ENCODE measurements around the gene BHLHA9.

Gene BHLHA9

DNA sequence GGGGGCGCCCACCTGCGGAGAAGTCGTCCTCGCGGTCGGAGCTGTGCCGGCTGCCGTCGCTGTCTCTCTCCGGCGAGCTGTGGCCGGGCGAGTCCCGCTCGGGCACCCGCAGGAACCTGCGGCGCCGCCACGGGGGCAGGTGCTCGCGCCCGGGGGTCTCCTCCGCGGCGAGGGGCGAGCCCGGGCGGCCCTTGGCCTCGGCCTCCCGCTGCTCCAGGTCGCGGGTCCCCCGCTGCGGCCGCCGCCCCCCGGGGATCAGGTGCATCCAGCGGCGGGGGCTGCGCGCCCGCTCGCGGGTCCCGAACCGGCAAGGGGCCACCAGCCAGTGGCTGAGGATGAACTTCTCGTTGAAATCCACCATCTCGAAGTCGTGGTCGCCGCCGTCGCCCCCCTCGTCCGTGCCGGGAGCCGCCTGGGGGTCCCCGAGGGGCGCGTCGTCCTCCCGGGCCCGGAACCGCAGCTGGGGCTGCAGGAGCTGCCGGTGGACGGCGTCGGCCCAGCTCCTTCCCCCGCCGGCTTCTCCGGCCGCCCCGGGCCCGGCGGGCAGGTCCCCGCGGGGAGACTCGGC, 41.4 kb upstream of the BHLHA9 start:
- WGBS (ENCODE audit: extremely low coverage, insufficient coverage, insufficient read length): no CpG with 5 or more reads among the region's 79 CpGs
- DNase-seq: no peak
- no peak overlapping the region for H2BK120ac ChIP-seq (ENCODE audit: insufficient read depth, low read length, poor library complexity)
- H3K79me1 ChIP-seq (ENCODE audit: low read length): no peaks in the 10 kb centered on the region
- H2BK12ac ChIP-seq (ENCODE audit: low read length): no peak overlapping the region
- H3K4ac ChIP-seq (ENCODE audit: low read depth, low read length): no peak overlapping the region
- H3K9ac ChIP-seq (ENCODE audit: low read length): no peak overlapping the region
- H3K14ac ChIP-seq (ENCODE audit: low read length): no peak overlapping the region
- no peak overlapping the region for H2AFZ ChIP-seq (ENCODE audit: insufficient read depth, low read length, poor library complexity)
- no peak overlapping the region for H4K12ac ChIP-seq (ENCODE audit: low read depth, low read length)
- no peak overlapping the region for H3K27ac ChIP-seq (ENCODE audit: low read depth, low read length)
- no peaks in the 10 kb centered on the region for H3K36me3 ChIP-seq (ENCODE audit: control insufficient read depth in 1 of 2, insufficient read depth in 2 of 2, low read length in 2 of 2)
- peak overlapping the region; percentile 63 for H3K4me2 ChIP-seq (ENCODE audit: low read length)
- H3K9me3 ChIP-seq (ENCODE audit: insufficient read depth, low read depth, low read length): peaks cover 13% of the 10 kb centered on the region
- H3K23ac ChIP-seq (ENCODE audit: low read length): no peak overlapping the region
- H3K4me1 ChIP-seq (ENCODE audit: control insufficient read depth in 1 of 2, insufficient read depth in 2 of 2, low read length in 2 of 2): peaks cover under 1 to 3% of the 10 kb centered on the region in 2 experiments
- no peak overlapping the region for H2BK5ac ChIP-seq (ENCODE audit: low read depth, low read length, poor library complexity)
- H3K79me2 ChIP-seq (ENCODE audit: control insufficient read depth, insufficient read depth, low read length, poor library complexity): no peaks in the 10 kb centered on the region
- H4K91ac ChIP-seq (ENCODE audit: low read depth, low read length): no peak overlapping the region
- H2AK5ac ChIP-seq (ENCODE audit: low read length): no peak overlapping the region
- peaks cover 34% of the 10 kb centered on the region for H3K27me3 ChIP-seq (ENCODE audit: insufficient read depth, low read length)
- H3K18ac ChIP-seq (ENCODE audit: low read length): no peak overlapping the region
- no peak overlapping the region for H4K8ac ChIP-seq (ENCODE audit: low read depth, low read length)
- no peak overlapping the region for H3K4me3 ChIP-seq (ENCODE audit: low read depth, low read length)

DNA sequence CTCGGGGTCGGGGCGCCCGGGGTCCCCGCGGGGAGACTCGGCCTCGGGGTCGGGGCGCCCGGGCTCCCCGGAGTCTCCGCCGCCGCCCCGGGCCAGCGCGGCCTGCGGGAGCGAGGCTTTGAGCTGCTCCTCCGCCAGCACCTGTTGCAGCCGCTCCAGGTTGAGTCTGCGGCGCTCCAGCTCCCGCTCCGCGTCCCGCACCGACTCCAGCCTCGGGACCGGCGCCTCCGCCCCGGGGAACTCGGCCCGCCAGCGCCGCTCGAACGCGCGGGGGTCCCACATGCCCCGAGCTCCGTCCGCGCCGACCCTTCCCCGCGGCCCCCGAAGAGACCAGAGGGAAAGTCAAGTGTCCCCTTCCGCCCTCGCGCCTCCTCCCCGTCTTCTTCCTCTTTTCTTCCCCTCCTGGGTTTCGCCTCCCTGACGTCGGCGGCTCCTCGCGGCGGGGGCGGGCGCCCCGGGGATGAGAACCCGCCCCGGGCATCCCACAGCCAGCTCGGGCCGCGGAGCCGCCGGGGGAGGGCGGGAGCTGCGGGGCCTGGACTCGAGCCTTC, 40.8 kb upstream of the BHLHA9 start:
- WGBS (ENCODE audit: extremely low coverage, insufficient coverage, insufficient read length): no CpG with 5 or more reads among the region's 74 CpGs
- Histone ChIP-seq H3K18ac (ENCODE audit: low read length) (no peak overlapping the region), H4K8ac (ENCODE audit: low read depth, low read length) (no peak overlapping the region)

DNA sequence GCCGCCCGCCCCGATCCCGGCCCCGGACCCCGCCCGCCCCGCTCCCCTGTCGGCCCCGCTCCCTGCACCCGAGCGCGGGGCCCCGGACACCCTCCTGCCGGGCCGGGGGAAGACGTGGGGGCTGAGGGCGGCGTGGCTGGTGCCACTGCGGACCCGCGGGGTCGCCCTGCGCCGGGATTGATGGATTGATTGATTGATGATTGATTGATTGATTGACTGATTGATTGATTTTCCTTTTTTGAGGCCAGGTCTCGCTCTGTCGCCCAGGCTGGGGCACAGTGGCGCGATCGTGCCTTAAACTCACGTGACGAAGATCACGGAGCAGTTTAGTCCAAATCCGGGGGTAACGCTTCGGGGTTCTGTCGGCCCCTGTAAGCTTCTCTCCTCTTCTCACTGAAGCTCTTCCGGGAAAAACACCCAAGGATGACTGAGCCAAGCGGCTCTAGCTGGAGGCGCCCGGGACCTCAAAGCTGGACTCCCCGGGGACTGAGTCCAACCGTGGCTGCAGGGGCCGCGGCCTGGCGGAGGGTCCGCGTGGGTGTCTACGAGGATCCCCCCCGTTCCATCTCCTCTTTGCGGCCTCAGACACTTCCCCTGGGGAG, 40.2 kb upstream of the BHLHA9 start:
- H3K4me3 ChIP-seq (ENCODE audit: low read depth, low read length): no peak overlapping the region
- H2AK5ac ChIP-seq (ENCODE audit: low read length): no peak overlapping the region
- no peak overlapping the region for H2BK5ac ChIP-seq (ENCODE audit: low read depth, low read length, poor library complexity)
- no peak overlapping the region for H2AFZ ChIP-seq (ENCODE audit: insufficient read depth, low read length, poor library complexity)
- no peak overlapping the region for H4K12ac ChIP-seq (ENCODE audit: low read depth, low read length)
- H3K36me3 ChIP-seq (ENCODE audit: control insufficient read depth in 1 of 2, insufficient read depth in 2 of 2, low read length in 2 of 2): no peaks in the 10 kb centered on the region
- WGBS (ENCODE audit: extremely low coverage, insufficient coverage, insufficient read length): no CpG with 5 or more reads among the region's 51 CpGs
- peaks cover 0 to 2% of the 10 kb centered on the region in 2 experiments for H3K4me1 ChIP-seq (ENCODE audit: control insufficient read depth in 1 of 2, insufficient read depth in 2 of 2, low read length in 2 of 2)
- H3K27ac ChIP-seq (ENCODE audit: low read depth, low read length): no peak overlapping the region
- no peak for DNase-seq
- H3K9me3 ChIP-seq (ENCODE audit: insufficient read depth, low read depth, low read length): peaks cover 13% of the 10 kb centered on the region
- no peak overlapping the region for H2BK12ac ChIP-seq (ENCODE audit: low read length)
- peaks cover 34% of the 10 kb centered on the region for H3K27me3 ChIP-seq (ENCODE audit: insufficient read depth, low read length)
- H3K4ac ChIP-seq (ENCODE audit: low read depth, low read length): no peak overlapping the region
- H3K23ac ChIP-seq (ENCODE audit: low read length): no peak overlapping the region
- no peaks in the 10 kb centered on the region for H3K79me2 ChIP-seq (ENCODE audit: control insufficient read depth, insufficient read depth, low read length, poor library complexity)
- no peak overlapping the region for H2BK120ac ChIP-seq (ENCODE audit: insufficient read depth, low read length, poor library complexity)
- no peak overlapping the region for H3K9ac ChIP-seq (ENCODE audit: low read length)
- no peak overlapping the region for H3K18ac ChIP-seq (ENCODE audit: low read length)
- no peak overlapping the region for H4K8ac ChIP-seq (ENCODE audit: low read depth, low read length)
- no peak overlapping the region for H4K91ac ChIP-seq (ENCODE audit: low read depth, low read length)
- H3K4me2 ChIP-seq (ENCODE audit: low read length): no peak overlapping the region
- no peak overlapping the region for H3K14ac ChIP-seq (ENCODE audit: low read length)
- no peaks in the 10 kb centered on the region for H3K79me1 ChIP-seq (ENCODE audit: low read length)

More for the DNA sequence above, 40.8 kb upstream of the BHLHA9 start:
- Histone ChIP-seq H3K79me1 (ENCODE audit: low read length) (no peaks in the 10 kb centered on the region), H3K9me3 (ENCODE audit: insufficient read depth, low read depth, low read length) (peaks cover 13% of the 10 kb centered on the region), H3K4me3 (ENCODE audit: low read depth, low read length) (no peak overlapping the region), H2AFZ (ENCODE audit: insufficient read depth, low read length, poor library complexity) (no peak overlapping the region), H4K12ac (ENCODE audit: low read depth, low read length) (no peak overlapping the region), H3K9ac (ENCODE audit: low read length) (no peak overlapping the region), H3K36me3 (ENCODE audit: control insufficient read depth in 1 of 2, insufficient read depth in 2 of 2, low read length in 2 of 2) (no peaks in the 10 kb centered on the region), H3K79me2 (ENCODE audit: control insufficient read depth, insufficient read depth, low read length, poor library complexity) (no peaks in the 10 kb centered on the region), H2BK12ac (ENCODE audit: low read length) (no peak overlapping the region), H3K4me2 (ENCODE audit: low read length) (peak overlapping the region; percentile 63), H2AK5ac (ENCODE audit: low read length) (no peak overlapping the region), H3K27me3 (ENCODE audit: insufficient read depth, low read length) (peaks cover 34% of the 10 kb centered on the region), H3K4ac (ENCODE audit: low read depth, low read length) (no peak overlapping the region), H3K27ac (ENCODE audit: low read depth, low read length) (no peak overlapping the region), H3K4me1 (ENCODE audit: control insufficient read depth in 1 of 2, insufficient read depth in 2 of 2, low read length in 2 of 2) (peaks cover 0 to 2% of the 10 kb centered on the region in 2 experiments), H2BK5ac (ENCODE audit: low read depth, low read length, poor library complexity) (no peak overlapping the region), H2BK120ac (ENCODE audit: insufficient read depth, low read length, poor library complexity) (no peak overlapping the region), H3K14ac (ENCODE audit: low read length) (no peak overlapping the region), H4K91ac (ENCODE audit: low read depth, low read length) (no peak overlapping the region), H3K23ac (ENCODE audit: low read length) (no peak overlapping the region)
- DNase-seq: peak; percentile 18 to 60

DNA sequence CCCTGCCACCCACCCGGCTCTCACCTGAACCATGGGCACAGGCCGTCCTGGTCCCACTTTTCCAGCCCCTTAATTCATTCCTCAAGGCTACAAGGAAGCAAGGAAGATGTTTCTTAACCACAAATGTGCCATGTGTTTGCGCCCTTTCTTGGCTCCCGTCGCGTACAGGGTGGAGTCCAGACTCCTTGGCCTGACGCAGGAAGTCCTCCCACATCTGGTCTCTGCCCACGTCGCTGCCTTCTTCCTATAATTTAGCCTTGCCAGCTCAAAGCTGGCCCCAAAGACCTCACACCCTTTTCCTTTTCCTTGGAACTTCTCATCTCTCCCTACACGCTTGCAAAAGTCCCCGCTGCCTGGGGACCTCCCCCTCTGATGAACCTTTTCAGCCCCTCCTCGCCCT, 38.8 kb upstream of the BHLHA9 start:
- peak in 1 of 2 donors; percentile 29 for DNase-seq
- H3K23ac ChIP-seq (ENCODE audit: low read length): no peak overlapping the region
- no peak overlapping the region for H3K18ac ChIP-seq (ENCODE audit: low read length)
- no peaks in the 10 kb centered on the region for H3K79me2 ChIP-seq (ENCODE audit: control insufficient read depth, insufficient read depth, low read length, poor library complexity)
- no peak overlapping the region for H3K27ac ChIP-seq (ENCODE audit: low read depth, low read length)
- no peak overlapping the region for H4K91ac ChIP-seq (ENCODE audit: low read depth, low read length)
- H2BK12ac ChIP-seq (ENCODE audit: low read length): no peak overlapping the region
- H3K27me3 ChIP-seq (ENCODE audit: insufficient read depth, low read length): peaks cover 34% of the 10 kb centered on the region
- H3K4me2 ChIP-seq (ENCODE audit: low read length): no peak overlapping the region
- H2BK120ac ChIP-seq (ENCODE audit: insufficient read depth, low read length, poor library complexity): no peak overlapping the region
- H3K4me1 ChIP-seq (ENCODE audit: control insufficient read depth in 1 of 2, insufficient read depth in 2 of 2, low read length in 2 of 2): peaks cover 0 to 2% of the 10 kb centered on the region in 2 experiments
- no peak overlapping the region for H3K4ac ChIP-seq (ENCODE audit: low read depth, low read length)
- no peak overlapping the region for H3K9ac ChIP-seq (ENCODE audit: low read length)
- H2AFZ ChIP-seq (ENCODE audit: insufficient read depth, low read length, poor library complexity): no peak overlapping the region
- H3K9me3 ChIP-seq (ENCODE audit: insufficient read depth, low read depth, low read length): peaks cover 10% of the 10 kb centered on the region
- H3K79me1 ChIP-seq (ENCODE audit: low read length): no peaks in the 10 kb centered on the region
- no peak overlapping the region for H4K12ac ChIP-seq (ENCODE audit: low read depth, low read length)
- no peak overlapping the region for H3K14ac ChIP-seq (ENCODE audit: low read length)
- H2AK5ac ChIP-seq (ENCODE audit: low read length): no peak overlapping the region
- no peak overlapping the region for H4K8ac ChIP-seq (ENCODE audit: low read depth, low read length)
- no peak overlapping the region for H3K4me3 ChIP-seq (ENCODE audit: low read depth, low read length)
- no peaks in the 10 kb centered on the region for H3K36me3 ChIP-seq (ENCODE audit: control insufficient read depth in 1 of 2, insufficient read depth in 2 of 2, low read length in 2 of 2)
- no peak overlapping the region for H2BK5ac ChIP-seq (ENCODE audit: low read depth, low read length, poor library complexity)
- WGBS (ENCODE audit: extremely low coverage, insufficient coverage, insufficient read length): no CpG with 5 or more reads among the region's 12 CpGs

Data from trophoblast cell (in vitro differentiated cells and primary cell).